SU-DHL-6 (cell line): ENCODE results near the gene MRPL42.

Experiments used
- H2AFZ ChIP-seq: fragments of 200-600 bp; sonication (generic); 2 replicates; pipeline ENCODE4 v1.6.1; 2014; ENCODE audit warnings: low read depth, mild to moderate bottlenecking, moderate library complexity, mixed read lengths, antibody characterized with exemption, low read length; ENCODE audit not compliant: severe bottlenecking
- H3F3A ChIP-seq: fragments of 200-600 bp; shearing (Covaris generic); 2 replicates; pipeline ENCODE4 v1.6.0; 2016; ENCODE audit warnings: antibody characterized with exemption, mild to moderate bottlenecking; ENCODE audit not compliant: insufficient read depth
- H3K27ac ChIP-seq: fragments of 200-600 bp; sonication (generic); 2 replicates; pipeline ENCODE4 v1.5.1; 2016; ENCODE audit warnings: low read depth, mild to moderate bottlenecking, low read length, moderate library complexity, mixed read lengths
- H3K27me3 ChIP-seq: fragments of 200-600 bp; sonication (generic), shearing (Covaris generic); 2 replicates; pipeline ENCODE4 v1.6.0; 2014; ENCODE audit warnings: mild to moderate bottlenecking, low read length
- H3K36me3 ChIP-seq: fragments of 200-600 bp; sonication (generic); 2 replicates; pipeline ENCODE4 v1.6.1; 2014; ENCODE audit warnings: mild to moderate bottlenecking, low read length, mixed read lengths
- H3K4me2 ChIP-seq: fragments of 300-600, 200-600 bp; shearing (Covaris generic), sonication (generic); 2 replicates; pipeline ENCODE4 v1.6.0; 2014; ENCODE audit warnings: low read length, low read depth, mild to moderate bottlenecking; ENCODE audit not compliant: poor library complexity, severe bottlenecking
- H3K4me3 ChIP-seq: fragments of 200-600 bp; sonication (generic); 2 replicates; pipeline ENCODE4 v1.5.1; 2014; ENCODE audit warnings: antibody characterized with exemption, low read length, mild to moderate bottlenecking, mixed read lengths; ENCODE audit not compliant: insufficient read depth, poor library complexity, severe bottlenecking
- H3K79me2 ChIP-seq: fragments of 200-600 bp; sonication (generic); 2 replicates; pipeline ENCODE4 v1.6.1; 2014; ENCODE audit warnings: mild to moderate bottlenecking, low read length, moderate library complexity; ENCODE audit not compliant: insufficient read depth
- H3K9ac ChIP-seq: fragments of 200-600 bp; sonication (generic); 2 replicates; pipeline ENCODE4 v1.7.0; 2014; ENCODE audit warnings: mild to moderate bottlenecking, low read length
- H3K9me2 ChIP-seq: fragments of 200-600 bp; sonication (generic); replicated peaks from 2 replicates; pipeline ENCODE4 v1.6.1; 2014; ENCODE audit warnings: low read length; ENCODE audit not compliant: insufficient read depth
- H3K9me3 ChIP-seq: fragments of 200-600 bp; sonication (generic); 2 replicates; pipeline ENCODE4 v1.6.1; 2014; ENCODE audit warnings: low read length, mixed read lengths; ENCODE audit not compliant: insufficient read depth
- H4K20me1 ChIP-seq: fragments of 200-600 bp; sonication (generic); 2 replicates; pipeline ENCODE4 v1.6.1; 2014; ENCODE audit warnings: low read depth, mild to moderate bottlenecking, antibody characterized with exemption, low read length, moderate library complexity, mixed read lengths
- CTCF ChIP-seq: fragments of 200-600 bp; sonication (generic); IDR thresholded peaks from one replicate; pipeline ENCODE4 v1.5.1; 2017; ENCODE audit warnings: antibody characterized with exemption, mild to moderate bottlenecking, low read length, moderate library complexity; ENCODE audit not compliant: insufficient read depth, poor library complexity, severe bottlenecking
- EZH2phosphoT487 ChIP-seq: fragments of 200-600 bp; sonication (generic), shearing (Covaris generic); conservative IDR thresholded peaks from 2 replicates; pipeline ENCODE4 v1.6.1; 2018; ENCODE audit warnings: mild to moderate bottlenecking, antibody characterized with exemption, low read length, moderate library complexity, mixed read lengths

The MRPL42 gene

DNA sequence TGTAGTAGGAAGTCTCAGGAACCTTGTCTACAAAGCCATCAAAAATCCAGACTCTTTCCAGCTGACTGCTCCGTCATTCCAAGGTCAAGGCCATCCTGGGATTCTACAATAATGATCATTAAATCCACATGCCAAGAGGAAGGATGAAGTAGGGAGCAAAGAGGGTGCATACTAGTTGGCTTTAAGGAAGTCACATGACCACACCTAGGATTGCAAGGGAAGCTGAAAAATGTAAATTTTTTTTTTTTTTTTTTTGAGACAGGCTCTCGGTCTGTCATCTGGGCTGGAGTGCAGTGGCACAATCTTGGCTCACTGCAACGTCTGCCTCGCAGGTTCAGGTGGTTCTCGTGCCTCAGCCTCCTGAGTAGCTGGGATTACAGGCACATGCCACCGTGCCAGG lies 7.3 kb upstream of the MRPL42 start:
- H3K9me2 ChIP-seq, result no peaks in the 10 kb centered on the region
- no peak overlapping the region for H3K27ac ChIP-seq
- H3K9me3 ChIP-seq, result no peaks in the 10 kb centered on the region
- H3K4me2 ChIP-seq, result no peak overlapping the region
- H2AFZ ChIP-seq, result peak overlapping the region; percentile 16
- H3K27me3 ChIP-seq, result no peaks in the 10 kb centered on the region
- H3K4me3 ChIP-seq, result no peak overlapping the region
- H3K79me2 ChIP-seq, result no peaks in the 10 kb centered on the region
- TF ChIP-seq CTCF (no peak), EZH2phosphoT487 (no peak)
- H3F3A ChIP-seq, result no peaks in the 10 kb centered on the region
- no peaks in the 10 kb centered on the region for H3K36me3 ChIP-seq
- no peak overlapping the region for H3K9ac ChIP-seq
- H4K20me1 ChIP-seq, result no peaks in the 10 kb centered on the region

- no peak overlapping the region for H3K27ac ChIP-seq
- H4K20me1 ChIP-seq, result no peaks in the 10 kb centered on the region
- H3K36me3 ChIP-seq, result no peaks in the 10 kb centered on the region
- H3K4me3 ChIP-seq, result no peak overlapping the region
- H3K9me2 ChIP-seq, result no peaks in the 10 kb centered on the region
- H3K27me3 ChIP-seq, result no peaks in the 10 kb centered on the region
- no peak for TF ChIP-seq CTCF
- TF ChIP-seq EZH2phosphoT487, result no peak
- no peaks in the 10 kb centered on the region for H3K79me2 ChIP-seq
- H3F3A ChIP-seq, result no peaks in the 10 kb centered on the region
- H3K9ac ChIP-seq, result no peak overlapping the region
- no peaks in the 10 kb centered on the region for H3K9me3 ChIP-seq
- no peak overlapping the region for H2AFZ ChIP-seq
- H3K4me2 ChIP-seq, result no peak overlapping the region
These were observed 6.4 kb upstream of the MRPL42 start for GRCh38 chr12:93460902-93461301.

DNA sequence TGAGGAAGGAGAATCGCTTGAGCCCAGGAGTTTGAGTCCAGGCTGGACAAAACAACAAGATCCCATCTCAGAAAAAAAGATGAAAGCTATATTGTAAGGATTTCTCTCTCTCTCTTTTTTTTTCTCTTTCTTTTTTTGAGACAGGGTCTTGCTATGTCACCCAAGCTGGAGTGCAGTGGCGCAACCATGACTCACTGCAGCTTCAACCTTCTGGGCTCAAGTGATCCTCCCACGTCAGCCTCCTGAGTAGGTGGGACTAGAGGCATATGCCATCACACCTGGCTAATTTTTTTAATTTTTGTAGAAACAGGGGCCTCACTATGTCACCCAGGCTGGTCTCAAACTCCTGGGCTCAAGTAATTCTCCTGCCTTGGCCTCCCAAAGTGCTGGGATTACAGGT lies 5.8 kb upstream of the MRPL42 start:
- Histone ChIP-seq H3K79me2 (no peaks in the 10 kb centered on the region), H3K9me2 (no peaks in the 10 kb centered on the region), H3F3A (no peaks in the 10 kb centered on the region), H4K20me1 (no peaks in the 10 kb centered on the region), H3K4me3 (no peak overlapping the region), H3K27me3 (no peaks in the 10 kb centered on the region), H2AFZ (no peak overlapping the region), H3K9me3 (no peaks in the 10 kb centered on the region), H3K27ac (no peak overlapping the region), H3K36me3 (no peaks in the 10 kb centered on the region), H3K9ac (no peak overlapping the region), H3K4me2 (no peak overlapping the region)
- TF ChIP-seq EZH2phosphoT487, result no peak
- TF ChIP-seq CTCF, result no peak

DNA sequence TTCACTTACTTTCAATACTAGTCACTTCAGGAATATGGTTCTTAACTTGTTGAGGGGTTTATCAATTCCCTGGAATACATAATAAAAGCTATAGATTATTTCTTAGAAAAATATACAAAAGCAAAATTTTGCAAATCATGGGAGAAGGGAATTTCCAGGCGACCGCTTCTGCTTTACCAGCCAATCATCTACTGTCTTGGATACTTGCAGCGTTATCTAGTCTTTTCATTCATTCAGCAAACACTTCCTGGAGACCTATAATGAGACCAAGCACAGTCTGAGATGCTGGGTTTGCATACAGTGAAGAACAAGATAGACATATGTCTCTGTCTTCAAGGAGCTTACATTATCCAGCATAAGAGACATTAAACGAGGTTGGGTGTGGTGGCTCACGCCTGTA lies 1.5 kb upstream of the MRPL42 start:
- H3K4me2 ChIP-seq, result no peak overlapping the region
- TF ChIP-seq CTCF (no peak), EZH2phosphoT487 (no peak)
- no peaks in the 10 kb centered on the region for H3F3A ChIP-seq
- no peak overlapping the region for H3K9ac ChIP-seq
- H3K79me2 ChIP-seq, result peaks cover 35% of the 10 kb centered on the region
- no peak overlapping the region for H3K27ac ChIP-seq
- no peaks in the 10 kb centered on the region for H3K9me3 ChIP-seq
- no peaks in the 10 kb centered on the region for H3K9me2 ChIP-seq
- no peaks in the 10 kb centered on the region for H4K20me1 ChIP-seq
- no peaks in the 10 kb centered on the region for H3K27me3 ChIP-seq
- no peak overlapping the region for H3K4me3 ChIP-seq
- no peak overlapping the region for H2AFZ ChIP-seq
- H3K36me3 ChIP-seq, result peaks cover 11% of the 10 kb centered on the region
